ENCODE data around the gene PLVAP. TPM values are rescaled to one million over a fixed set of nuclear protein-coding genes. Genes with fewer than 3 reads are reported as not detected.

PLVAP gene
- total RNA-seq, 4 donors from 2014 or later, result 10.5 to 62.7 (median 18.7) TPM

DNA sequence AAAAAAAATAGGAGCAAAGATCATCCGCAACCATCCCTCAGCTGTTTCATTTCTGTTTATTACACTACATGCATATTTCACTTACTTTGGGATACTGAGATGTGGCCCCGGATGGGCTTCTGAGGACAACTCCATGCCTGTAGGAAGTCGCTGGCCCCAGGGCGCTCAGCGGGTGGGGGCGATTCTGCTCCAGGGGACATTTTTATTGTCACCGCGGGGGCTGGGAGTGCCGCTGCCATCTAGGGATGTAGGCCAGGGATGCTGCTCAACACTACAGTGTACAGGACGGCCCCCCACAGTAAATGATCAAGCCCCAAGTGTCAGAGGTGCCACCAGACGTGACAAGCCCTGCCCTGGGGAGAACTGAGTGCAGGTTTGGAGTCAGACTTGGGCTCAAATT, 34.7 kb upstream of the PLVAP start:
- Histone ChIP-seq H3K4me1 (peaks cover 0 to 10% (median under 1%) of the 10 kb centered on the region in 4 donors), H3K36me3 (peaks cover 0 to 16% (median 0%) of the 10 kb centered on the region in 3 donors), H3K27ac (peak overlapping the region in 1 of 4 donors; percentile 50), H3K9me3 (no peaks in the 10 kb centered on the region), H3K4me3 (no peak overlapping the region), H3K27me3 (no peaks in the 10 kb centered on the region)
- TF ChIP-seq, protein P1, sequence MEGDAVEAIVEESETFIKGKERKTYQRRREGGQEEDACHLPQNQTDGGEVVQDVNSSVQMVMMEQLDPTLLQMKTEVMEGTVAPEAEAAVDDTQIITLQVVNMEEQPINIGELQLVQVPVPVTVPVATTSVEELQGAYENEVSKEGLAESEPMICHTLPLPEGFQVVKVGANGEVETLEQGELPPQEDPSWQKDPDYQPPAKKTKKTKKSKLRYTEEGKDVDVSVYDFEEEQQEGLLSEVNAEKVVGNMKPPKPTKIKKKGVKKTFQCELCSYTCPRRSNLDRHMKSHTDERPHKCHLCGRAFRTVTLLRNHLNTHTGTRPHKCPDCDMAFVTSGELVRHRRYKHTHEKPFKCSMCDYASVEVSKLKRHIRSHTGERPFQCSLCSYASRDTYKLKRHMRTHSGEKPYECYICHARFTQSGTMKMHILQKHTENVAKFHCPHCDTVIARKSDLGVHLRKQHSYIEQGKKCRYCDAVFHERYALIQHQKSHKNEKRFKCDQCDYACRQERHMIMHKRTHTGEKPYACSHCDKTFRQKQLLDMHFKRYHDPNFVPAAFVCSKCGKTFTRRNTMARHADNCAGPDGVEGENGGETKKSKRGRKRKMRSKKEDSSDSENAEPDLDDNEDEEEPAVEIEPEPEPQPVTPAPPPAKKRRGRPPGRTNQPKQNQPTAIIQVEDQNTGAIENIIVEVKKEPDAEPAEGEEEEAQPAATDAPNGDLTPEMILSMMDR (IDR thresholded peaks at IDR 0.05), result no peak
- TF ChIP-seq POLR2A (IDR thresholded peaks at IDR 0.05), result no peak
- DNase-seq, result no peak

DNA sequence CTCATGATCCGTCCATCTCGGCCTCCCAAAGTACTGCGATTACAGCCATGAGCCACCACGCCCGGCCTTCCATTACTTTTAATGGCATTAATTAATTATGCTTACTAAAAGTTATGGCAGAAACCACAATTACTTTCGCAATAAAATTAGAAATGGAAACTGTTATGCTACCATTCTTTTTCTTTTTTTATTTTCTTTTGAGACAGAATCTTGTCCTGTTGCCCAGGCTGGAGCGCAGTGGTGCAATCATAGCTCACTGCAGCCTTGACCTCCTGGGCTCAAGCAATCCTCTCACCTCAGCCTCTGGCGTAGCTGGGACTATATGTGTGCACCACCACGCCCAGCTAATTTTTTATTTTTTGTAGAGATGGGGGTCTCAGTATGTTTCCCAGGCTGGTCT, 32.8 kb upstream of the PLVAP start:
- Histone ChIP-seq H3K36me3 (peaks cover 0 to 16% (median 0%) of the 10 kb centered on the region in 3 donors), H3K4me1 (peaks cover 0 to 20% (median 11%) of the 10 kb centered on the region in 4 donors), H3K9me3 (no peaks in the 10 kb centered on the region), H3K27me3 (no peaks in the 10 kb centered on the region), H3K27ac (no peak overlapping the region), H3K4me3 (no peak overlapping the region)
- no peak for DNase-seq
- TF ChIP-seq, protein P1 (IDR thresholded peaks at IDR 0.05), result no peak
- TF ChIP-seq POLR2A (IDR thresholded peaks at IDR 0.05), result no peak

DNA sequence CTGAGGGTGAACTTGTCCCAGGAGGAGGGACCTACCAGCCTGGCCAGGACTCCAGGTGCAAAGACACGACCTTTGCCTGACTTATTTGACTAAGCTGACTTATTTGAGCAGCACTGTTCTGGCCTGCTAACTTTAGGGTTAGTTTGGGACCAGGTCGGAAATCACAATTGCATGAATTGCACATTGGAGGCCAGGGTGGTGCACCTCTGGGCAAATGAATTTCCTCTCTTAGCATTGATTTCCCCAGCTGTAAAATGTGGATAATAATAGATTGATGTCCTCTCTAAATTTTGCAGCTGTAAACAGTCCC, 29.7 kb upstream of the PLVAP start:
- Histone ChIP-seq H3K27me3 (no peaks in the 10 kb centered on the region), H3K27ac (peak overlapping the region; percentile 87 to 93 (median 91)), H3K4me3 (peak overlapping the region; percentile 23 to 56 (median 52)), H3K36me3 (peaks cover 0 to 3% (median 0%) of the 10 kb centered on the region in 3 donors), H3K4me1 (peaks cover 0 to 38% (median 21%) of the 10 kb centered on the region in 4 donors), H3K9me3 (no peaks in the 10 kb centered on the region)
- DNase-seq, result no peak
- TF ChIP-seq, protein P1 (IDR thresholded peaks at IDR 0.05), result no peak
- no peak for TF ChIP-seq POLR2A (IDR thresholded peaks at IDR 0.05)

DNA sequence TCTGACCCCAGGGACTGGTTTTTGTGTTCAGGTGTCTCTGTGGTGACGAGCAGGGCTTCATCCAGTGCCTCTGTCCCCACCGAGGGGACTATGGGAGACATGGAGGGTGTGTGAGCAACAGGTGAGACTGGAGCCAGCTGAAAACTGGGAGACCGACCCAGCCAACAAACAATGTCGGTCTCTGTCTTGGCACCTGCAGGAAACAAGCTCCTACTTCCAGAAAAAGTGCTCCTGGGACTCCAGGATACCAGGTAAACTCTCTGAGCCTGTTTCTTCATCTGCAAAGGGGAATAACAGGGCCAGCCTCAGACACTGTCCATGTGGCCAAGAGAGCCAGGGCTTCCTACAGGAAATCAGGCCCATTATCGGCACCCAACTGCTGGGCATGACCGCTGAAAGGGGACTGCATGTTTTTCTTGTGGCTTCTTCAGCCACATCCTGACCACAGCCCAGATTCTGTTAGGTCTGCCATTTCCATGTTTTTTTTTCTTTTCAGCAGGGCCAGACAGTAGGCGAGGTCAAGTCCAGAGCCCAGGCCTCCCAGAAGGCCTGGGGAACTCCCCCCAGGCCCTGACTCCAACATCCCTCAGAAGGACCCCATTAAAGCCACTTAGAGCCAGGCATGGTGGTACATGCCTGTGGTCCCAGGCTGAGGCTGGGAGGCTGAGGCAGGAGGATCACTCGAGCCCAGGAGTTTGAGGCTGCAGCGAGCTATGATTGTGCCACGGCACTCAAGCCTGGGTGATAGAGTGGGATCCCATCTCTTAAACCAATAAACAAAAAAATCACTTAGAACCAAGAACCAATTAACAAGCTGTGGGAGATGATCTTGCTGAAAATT, 29.1 kb upstream of the PLVAP start:
- Histone ChIP-seq H3K4me3 (peak overlapping the region; percentile 49 to 56 (median 52)), H3K9me3 (no peaks in the 10 kb centered on the region), H3K4me1 (peaks cover 0 to 38% (median 21%) of the 10 kb centered on the region in 4 donors), H3K27ac (peak overlapping the region; percentile 87 to 93 (median 91)), H3K36me3 (no peaks in the 10 kb centered on the region), H3K27me3 (no peaks in the 10 kb centered on the region)
- peak in 2 of 3 donors; percentile 58 to 72 for DNase-seq
- no peak for TF ChIP-seq POLR2A (IDR thresholded peaks at IDR 0.05)
- TF ChIP-seq, protein P1 (IDR thresholded peaks at IDR 0.05), result no peak

DNA sequence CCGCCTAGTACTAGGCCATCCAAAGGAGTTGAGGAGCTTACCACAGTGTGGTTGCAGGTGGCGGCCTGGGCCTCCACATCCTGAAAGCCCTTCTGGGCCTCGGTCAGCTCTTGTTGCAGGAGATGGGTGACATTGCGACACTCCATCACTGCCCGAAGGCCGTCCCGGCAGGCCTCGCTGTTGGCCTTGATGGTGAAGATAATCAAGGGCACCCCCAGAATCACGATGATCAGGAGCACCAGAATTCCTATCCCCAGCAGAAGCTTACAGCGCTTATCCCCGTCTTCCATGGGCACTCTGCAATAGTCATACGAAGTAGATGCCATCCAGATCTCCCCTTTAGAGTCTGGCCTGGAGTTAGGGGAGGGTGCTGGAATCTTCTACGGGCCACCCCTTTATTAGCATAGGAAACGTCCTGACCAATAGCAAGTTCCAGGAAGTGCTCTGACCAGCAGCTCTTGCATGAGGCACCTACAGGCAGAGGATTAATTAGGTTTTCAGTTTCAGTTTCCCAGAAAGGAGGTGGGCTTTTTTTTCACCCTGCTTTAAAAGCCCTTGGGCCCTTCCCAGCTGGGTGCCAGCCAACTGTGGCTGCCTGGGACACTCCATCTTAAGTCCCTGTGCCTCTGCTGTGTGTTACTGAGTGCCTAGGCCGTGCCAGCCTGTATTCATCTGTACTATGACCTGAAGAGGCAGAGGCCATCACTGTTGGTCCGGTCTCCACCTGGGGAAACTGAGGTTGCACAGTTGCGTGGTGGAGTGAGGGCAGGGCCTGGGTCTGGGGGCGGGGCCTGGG, 28.3 kb upstream of the PLVAP start, which contains the start of gene BST2:
TSS of gene BST2 (minus strand) at position 381 of the 796 bp plus-strand sequence. CDS start at position 326, 55 bp downstream.
- peak within 1 kb of the TSS; percentile 49 to 56 (median 52) for H3K4me3 ChIP-seq
- peaks cover 0 to 38% (median 21%) of the 10 kb centered on the region in 4 donors for H3K4me1 ChIP-seq
- no peaks in the 10 kb centered on the region for H3K27me3 ChIP-seq
- H3K9me3 ChIP-seq, result no peaks in the 10 kb centered on the region
- TF ChIP-seq POLR2A (IDR thresholded peaks at IDR 0.05), result peak in 1 of 2 donors; percentile 25
- TF ChIP-seq, protein P1 (IDR thresholded peaks at IDR 0.05), result no peak
- peak within 1 kb of the TSS; percentile 87 to 93 (median 91) for H3K27ac ChIP-seq
- DNase-seq, result peak; percentile 63 to 81 (median 77)
- no peaks in the 10 kb centered on the region for H3K36me3 ChIP-seq

Data from Peyer's patch (tissue), 4 donors.